Ovary (tissue), 3 donors: ENCODE data around the gene SNX5.

ENCODE experiments used
- CTCF ChIP-seq, 3 donors: fragments of 450-650 bp in 2 of 3; fragments of 200-600 bp in 1 of 3; IDR thresholded peaks; one replicate each; pipeline versions ENCODE4 v1.5.1 to v1.8.0; 2016 to 2022; ENCODE audit warnings: antibody characterized with exemption in 3 of 3, mild to moderate bottlenecking in 1 of 3
- EP300 ChIP-seq: sonication (generic); formaldehyde crosslinking; IDR thresholded peaks from one replicate; pipeline ENCODE4 v1.6.1; 2017; ENCODE audit warnings: antibody characterized with exemption
- donor health status: DM: no; HTN: no; CAD: no.

GRCh38 chr20:17999566-17999965 is 31.0 kb upstream of the SNX5 start:
- TF ChIP-seq CTCF (IDR thresholded peaks at IDR 0.05) = no peak
- TF ChIP-seq EP300 = no peak
